GM18526 (cell line): Measurements from ENCODE around the gene IRF5.

Source experiments
- POLR2A ChIP-seq: IDR thresholded peaks from 3 replicates; pipeline ENCODE4 v1.6.1; 2011; ENCODE audit not compliant: insufficient read length; ENCODE audit errors: extremely low read depth

The IRF5 gene

DNA sequence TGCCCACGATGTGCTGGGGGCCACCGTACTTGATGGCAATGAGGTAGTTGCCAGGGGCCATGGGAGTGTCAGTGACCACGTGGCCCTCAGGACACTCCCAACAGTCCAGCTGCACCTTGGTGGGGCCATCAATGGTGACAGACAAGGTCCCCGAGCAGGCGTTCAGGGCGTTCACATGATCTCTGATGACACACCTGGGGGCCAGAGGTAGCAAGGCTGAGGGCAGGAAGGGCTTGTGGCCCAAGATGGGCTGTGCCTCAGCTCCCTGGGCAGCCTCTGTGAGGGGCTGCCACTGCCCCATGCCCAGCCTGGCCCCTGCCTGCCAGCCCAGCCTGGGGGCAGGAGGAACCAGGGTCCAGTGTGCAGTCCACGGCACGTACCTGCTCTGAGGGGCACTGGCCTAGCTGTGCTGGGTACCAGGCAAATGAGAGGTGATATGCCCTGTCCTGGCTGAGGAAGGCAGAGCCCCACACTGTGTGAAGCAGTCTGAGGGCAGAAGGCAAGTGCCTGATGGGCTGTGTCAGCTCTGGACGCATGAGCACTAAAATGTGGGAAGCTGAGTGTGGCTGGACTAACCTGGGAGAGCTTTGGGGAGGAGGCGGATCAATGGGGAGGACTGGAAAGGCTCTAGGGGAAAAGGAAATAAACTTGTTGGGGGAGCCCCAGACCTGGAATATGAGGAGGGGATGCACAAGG is 23.7 kb upstream of the IRF5 start:
- no peak for TF ChIP-seq POLR2A

DNA sequence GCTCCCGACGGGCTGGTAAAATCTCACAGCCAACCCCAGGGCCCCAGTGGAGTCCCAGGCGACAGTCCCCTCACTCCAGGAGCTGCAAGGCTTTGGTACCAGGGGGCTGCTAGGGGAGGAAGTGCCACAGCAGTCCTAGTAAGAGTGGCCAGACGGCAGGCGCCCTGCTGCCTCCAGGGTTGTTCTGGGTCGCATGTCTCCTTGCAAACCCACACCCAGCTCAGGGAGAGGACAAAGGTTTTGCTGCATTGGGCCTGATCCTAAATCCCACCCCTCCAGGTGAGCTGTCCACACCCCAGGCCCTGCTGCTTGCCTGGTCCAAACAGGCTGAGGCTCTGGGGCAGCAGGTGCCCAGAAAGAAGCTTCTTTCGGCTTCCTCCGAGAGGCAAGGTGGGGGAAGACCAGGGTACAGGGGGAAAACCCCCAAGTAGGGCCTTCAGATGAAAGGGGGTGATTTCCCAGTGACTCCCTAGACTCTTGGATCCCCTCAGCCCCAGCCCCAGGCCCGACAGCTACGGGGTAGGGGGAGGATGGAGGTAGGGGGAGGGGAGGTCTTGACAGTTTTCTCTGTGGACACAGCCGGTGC is 23.1 kb upstream of the IRF5 start:
- peak; percentile 13 for TF ChIP-seq POLR2A

DNA sequence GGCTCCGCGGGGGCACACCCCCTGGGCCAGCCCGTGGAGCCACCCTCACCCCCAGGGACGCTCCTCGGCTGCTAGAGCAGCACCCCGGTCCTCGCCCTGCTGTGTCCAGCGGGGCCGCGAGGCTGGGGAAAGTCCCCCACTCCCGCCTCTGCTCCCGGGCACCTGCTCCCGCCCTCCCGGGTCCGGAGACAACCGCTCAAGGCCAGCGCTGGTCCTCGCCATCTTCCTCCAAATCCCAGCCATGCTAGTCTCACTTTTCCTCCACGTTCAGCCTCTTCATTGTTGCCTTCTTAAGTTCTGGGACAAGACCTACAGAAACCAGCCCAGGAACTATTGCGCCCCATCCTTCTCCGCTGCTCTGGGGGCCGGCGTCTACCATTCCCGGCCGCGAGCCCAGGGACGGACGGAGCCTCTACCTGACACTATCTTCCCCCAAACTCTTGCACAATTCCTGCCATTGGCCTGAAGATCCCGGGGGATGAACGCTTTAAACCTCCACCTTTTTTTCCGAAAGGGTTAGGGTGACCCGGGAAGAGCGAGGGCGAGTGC is 22.4 kb upstream of the IRF5 start:
- no peak for TF ChIP-seq POLR2A

DNA sequence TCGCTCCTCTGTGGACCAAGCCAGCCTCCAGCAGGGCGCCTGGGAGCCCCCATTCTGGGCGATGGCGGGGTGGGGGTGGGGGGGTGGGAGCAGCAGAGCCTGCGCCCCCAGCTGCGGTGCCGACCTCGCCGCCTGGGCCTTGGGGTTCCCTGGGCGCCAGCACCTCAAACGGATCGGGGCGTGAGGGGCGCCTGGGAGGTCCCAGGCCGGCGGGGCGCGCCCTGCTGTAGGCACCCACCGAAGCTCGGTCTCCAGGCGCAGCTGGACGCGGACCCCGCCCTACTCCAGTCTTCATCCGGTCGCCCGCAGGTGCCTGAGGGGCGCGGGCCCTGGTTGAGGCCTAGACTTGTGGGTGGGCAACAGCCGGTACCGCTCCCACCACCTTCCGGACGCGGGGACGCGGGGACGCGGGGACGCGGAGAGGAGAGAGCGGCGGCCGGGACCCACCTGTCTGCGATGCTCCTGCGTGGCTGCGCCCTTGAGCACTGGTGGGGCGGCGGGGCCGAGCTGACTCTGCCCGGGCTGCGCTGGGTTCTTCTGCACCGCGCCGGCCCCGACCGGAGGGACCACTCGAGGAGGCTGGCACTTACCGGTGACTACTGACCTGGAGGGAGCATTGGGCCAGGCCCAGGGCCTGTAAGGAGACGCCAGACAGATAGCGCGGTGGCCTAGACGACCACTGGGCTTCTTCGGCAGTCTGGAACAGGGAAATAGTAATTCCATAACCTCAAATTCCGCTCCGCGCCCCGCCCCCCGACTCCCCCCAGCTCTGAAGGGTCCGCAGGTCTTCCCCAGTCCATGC is 21.7 kb upstream of the IRF5 start:
- no peak for TF ChIP-seq POLR2A

DNA sequence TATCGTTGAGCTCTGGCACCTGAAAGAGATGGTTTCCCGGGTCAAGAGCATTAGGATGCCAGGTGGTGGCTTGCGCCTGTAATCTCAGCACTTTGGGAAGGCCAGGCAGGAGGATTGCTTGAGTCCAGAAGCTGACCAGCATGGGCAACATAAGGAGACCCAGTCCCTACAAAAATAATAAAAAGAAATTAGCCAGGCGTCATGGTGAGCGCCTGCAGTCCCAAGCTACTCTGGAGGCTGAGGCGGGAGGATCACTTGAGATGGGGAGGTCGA is 21.1 kb upstream of the IRF5 start:
- no peak for TF ChIP-seq POLR2A

DNA sequence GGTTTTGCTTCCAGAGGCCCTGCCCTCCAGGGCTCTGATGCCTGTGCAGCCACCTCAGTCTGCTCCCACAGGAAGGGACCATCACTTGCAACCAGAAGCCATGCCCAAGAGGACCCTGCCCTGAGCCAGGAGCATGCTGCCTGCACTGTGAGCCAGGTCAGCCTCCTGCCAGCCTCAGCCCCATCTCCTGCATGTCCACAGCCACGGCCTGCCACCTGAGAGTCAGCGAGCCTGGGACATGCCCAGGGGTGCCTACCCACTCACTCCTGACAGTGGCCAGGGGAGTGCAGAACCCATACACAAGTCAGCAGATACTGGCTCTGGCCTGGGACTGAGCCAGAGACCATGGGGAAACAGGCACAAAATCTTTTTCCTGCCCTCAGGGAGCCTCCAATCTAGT is 20.6 kb upstream of the IRF5 start:
- no peak for TF ChIP-seq POLR2A

DNA sequence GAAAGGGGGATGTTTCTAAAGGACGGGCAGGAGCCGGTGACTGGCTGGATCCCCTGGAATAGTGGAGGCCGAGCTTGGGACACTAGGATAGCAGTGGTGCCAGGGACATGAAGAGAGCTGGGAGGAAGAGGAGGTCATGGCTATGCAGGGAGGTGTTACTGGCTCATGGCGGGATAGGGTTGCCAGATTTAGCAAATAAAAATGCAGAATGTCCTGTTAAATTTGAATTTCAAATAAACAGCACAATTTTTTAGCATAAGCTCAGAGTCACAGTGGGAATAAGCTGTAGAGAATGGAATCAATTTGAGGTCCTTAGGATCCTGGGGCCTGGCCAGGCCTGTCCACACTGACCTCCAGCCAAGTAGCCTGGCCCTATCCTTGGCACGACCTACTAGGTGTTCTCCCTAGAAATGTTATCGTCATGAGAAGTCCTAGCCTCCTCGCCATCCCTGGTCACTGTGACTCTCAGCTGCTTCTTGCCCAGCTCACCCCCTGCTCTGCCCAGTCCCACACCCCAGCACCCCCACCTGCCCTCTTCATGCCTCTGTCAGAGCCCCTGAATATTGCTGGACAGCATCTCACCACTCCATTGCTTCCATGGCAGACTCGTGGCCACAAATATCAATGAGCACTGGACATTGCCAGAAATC is 19.6 kb upstream of the IRF5 start:
- no peak for TF ChIP-seq POLR2A

DNA sequence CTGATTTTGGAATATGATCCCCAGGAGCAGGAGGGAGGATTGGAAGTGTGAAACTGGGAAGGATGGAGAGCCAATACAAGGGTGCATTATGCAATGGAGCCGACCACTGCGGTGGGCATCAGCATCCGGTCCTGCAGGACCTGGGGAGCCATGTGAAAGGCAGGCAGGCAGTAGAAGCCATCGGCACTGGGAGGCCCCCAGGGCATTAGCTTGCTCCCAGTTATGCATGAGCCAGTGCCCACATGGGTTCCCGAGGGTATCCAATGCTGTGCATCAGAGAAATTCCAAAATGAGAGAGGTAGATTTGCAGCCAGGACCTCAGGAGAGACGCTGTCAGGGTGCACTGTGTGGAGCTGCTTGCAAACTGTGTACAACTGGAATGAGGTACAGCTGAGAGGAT is 18.5 kb upstream of the IRF5 start:
- TF ChIP-seq POLR2A = no peak

DNA sequence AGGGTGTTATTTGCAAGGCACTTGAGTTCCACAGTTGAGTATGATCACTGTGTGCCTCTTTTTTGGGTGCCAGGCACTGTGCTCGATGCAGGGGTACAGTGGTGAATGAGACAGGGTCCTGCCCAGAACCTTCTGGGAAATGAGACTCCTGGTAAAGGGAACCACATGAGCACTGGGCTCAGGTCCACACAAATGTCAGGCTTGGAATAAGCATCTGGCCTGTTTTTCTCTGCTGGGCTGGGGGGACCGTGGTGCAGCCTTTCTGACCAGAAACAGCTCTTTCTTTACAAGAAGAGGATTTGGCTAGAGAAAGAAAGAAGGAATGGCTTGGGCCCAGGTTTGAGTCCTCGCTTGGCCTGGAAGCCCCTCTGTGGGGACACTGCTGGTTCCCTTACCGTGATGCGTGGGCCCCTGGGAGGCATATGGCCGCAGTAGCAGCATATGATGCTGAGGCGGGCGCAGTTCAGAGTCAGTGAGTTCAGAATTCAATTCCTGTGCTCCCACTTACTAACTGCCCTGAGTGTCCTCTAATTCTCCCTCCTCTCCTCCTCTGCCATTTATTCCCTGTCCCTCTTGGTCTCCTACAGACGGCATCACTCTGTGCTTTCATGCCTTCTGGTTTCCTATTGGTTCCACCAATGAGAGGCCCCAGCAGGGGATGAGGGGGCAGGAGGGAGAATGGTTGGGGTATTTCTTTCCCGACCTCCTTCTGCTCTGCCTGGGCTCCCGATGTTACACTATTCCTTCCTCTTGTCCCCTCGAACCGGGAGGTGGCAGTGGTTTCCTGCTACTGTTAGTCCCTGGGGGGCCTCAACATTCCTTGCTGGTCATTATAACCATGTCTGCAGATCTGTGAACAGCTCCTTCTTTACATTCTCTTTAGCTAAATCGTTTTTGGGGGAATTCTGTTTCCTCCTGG is 17.6 kb upstream of the IRF5 start:
- TF ChIP-seq POLR2A = no peak

DNA sequence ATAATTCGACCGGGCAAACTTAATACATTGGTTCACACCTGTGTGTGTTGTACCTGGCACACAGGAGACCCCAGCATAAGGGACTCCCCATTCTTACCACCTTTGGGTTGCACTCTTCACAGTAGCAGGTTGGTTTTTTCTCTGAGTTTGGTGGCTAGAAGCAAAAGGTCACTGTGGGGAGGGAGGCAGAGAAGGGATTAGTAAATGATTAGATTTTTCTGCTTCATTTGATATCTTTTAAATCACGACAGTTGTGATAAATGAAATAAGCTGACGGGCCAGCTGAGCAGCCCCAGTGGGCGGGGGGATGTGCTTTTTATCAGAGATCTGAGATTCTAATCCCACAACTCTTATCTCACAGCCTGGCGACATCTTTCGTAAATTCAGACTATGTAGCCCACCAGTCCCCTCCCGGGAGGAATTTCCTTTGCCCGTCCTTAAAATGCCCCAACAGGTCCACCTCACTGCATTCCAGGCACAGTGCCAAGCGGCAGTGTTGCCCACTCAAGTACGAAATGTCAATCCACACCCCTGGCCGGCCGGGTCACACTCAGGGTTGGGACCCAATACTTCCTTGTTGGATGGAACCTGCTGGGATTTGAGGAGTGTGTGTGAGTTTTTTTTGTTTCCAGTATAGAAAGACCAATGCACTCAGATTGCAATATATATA is 16.7 kb upstream of the IRF5 start:
- TF ChIP-seq POLR2A = no peak

DNA sequence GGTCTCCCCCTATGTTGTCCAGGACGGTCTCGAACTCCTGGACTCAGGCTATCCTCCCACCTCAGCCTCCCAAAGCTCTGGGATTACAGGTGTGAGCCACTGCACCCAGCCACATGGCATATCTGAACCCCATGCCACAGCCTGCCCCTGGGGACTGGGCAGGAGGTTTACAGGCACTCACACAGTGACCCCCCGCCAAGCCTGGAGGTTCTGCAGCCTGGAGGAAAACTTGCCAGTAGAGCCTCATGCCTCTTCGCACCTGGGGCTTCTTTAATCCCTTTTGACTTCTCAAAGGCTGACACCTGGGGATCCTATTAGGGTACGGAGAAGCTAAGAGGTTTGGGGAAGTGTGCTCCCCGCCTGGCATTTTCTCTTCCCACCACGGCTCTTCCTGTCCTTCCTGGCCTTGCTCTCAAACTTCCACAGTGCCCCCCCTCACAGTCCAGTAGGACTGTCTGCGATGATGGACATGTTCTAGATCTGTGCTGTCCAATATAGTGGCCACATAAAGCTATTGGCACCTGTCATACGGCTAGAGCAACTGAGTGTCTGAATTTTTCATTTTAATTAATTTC is 15.8 kb upstream of the IRF5 start:
- no peak for TF ChIP-seq POLR2A

DNA sequence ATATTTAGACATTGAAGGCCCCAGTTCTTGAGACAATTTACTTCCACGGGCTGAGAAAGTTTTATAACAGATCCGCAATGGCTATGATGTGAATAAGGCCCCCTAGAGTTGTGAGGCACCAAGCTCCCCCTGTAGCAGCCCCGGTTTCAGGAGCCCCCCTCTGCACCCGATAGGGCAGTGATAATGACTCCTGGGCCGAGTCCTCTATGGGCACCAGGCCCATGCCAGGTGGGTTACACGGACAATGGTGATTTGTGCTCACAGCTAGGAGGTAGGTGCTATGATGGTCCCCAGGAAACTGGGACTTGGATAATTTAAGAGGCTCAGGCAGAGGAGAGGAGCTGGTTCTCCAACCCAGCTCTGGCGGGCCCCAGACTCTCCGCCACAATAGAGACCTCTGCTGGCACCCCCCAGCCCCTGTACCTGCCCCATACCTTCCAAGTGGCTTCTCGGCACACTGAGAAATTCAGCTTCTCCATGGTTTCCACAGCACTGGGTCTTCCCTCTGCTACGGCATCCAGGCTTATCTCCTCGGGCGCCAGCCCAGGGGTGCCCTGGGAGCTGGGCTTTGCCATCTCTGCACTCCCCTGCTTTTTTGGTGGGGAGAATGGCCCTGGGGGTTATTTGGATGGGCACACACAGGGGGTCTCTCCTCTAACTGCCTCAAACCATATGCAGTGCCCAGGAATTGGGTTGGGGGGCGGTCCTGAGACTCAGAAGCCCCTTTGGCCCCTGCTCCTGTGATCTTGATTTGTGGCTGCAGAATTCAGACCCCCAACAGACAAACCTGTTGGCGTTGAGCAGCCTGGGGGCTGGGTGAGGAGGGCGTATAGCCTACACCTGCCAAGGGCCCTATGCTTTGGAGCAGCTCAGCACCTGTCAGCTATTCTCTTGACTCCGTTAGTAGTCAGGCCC is 15.0 kb upstream of the IRF5 start:
- no peak for TF ChIP-seq POLR2A

DNA sequence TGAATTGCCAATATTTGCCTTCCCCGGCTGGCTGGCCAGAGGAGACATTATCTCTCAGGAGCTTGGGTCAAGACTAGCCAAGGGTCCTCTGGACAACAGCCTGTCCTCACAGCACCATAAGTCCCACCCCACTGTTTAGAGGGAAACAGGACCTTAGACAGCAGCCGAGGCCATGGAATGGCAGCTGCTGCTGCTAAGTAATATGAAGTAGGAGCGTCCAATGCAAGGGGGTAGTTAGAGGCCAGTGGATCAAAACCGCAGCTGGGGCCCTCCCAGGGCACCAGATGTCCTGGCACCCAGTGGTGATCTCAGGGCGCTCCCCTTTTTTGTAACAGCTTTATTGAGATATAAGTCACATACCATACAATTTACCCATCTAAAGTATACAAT is 14.3 kb upstream of the IRF5 start:
- TF ChIP-seq POLR2A = no peak
